GM18507 (cell line): ENCODE measurements around the gene SLC48A1.

Experiments used
- DNase-seq: peaks from one replicate; pipeline ENCODE4 v3.0.0; 2011; ENCODE audit warnings: low read depth; ENCODE audit not compliant: insufficient read length; ENCODE audit errors: extremely low spot score
- FAIRE-seq: peaks from 2 replicates; lab custom pipeline; 2011; peaks lifted over from hg19 to GRCh38; lab: Jason Lieb, UNC

SLC48A1 gene

DNA sequence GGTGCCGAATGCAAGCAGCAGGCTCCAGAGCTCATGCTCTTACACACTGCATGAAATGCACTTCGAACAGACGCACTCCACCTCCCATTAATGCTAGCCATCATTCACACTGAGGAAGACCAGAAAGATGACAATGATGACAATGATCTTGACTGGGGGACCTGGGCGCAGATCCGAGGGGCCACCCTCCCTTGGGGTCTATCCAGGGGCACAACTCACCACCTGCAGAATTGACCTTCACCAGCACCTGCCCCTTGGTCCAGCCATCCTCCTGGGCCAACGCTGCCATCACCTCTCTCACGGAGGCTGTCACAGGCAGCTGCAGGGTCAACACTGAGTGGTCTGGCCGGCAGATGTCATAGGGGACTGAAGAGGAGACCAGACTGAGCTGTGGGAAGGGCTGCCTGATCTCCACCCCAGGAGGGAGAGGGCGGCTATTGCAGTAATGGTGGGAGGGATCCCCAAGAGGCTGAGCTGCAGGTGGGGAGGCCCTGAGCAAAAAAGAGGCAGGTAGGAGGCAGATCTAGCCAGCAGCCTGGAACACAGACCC lies 29.7 kb upstream of the SLC48A1 start:
- no peak for FAIRE-seq
- no peak for DNase-seq

DNA sequence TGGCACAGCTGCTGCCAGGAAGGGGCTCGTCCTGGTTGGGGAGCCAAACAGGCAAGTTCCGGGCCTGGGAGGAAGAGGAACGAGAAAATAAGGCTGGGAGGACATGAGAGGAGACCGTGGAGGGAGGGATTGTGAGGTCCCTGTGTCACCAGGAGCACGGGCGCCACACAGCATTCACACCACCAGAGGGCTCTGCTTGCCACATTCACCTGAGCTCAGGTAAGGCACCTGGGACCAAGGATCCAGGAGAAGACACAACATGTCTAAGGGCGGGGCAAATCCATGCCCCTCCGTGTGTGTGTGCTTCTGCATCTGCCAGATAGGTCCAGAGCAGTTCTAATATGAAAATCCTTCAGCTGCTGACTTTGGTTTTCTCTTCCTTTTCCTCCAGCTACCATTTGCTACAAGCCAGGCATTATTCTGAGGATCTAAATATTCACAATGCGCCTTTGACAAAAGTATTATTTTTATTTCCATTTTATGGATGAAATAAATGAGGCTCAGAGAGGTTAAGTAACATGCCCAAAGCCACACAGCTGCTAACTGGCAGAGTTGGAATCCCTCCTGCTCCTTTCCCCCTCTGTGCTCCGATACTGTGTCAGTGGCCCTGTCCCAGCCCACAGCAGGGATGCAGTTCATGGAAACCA lies 28.9 kb upstream of the SLC48A1 start:
- DNase-seq (no peak), FAIRE-seq (no peak)

DNA sequence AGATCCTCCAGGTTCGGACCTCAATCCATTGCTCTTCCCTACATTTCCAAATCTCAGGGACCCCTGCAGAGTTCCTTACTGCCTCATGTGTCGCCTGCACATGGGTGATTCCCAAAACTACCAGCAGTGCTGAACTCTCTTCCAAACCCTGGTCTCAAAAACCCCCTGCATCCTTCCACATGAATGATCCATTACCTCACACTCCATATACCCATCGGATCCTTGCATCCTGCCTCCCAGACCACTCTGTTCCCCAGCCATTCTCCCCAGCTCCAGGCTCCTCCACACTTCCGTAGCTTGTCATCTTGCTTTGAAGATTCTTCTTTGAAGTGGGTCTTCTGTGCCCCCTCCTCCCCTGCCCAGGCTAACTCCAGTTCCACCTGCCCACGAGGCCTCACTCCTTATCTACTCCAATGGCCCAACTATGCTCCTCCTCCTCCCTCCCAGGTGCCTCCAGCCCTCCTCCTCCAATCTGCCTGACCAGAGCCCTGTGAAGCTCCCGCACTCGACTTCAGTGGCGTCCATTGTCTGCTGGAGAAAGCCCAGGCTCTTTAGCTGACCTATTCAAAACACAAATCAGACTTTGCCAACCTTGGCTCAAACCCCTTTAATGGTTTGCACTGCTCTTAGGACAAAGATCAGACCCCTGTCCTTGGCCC lies 28.1 kb upstream of the SLC48A1 start:
- DNase-seq (no peak), FAIRE-seq (no peak)

DNA sequence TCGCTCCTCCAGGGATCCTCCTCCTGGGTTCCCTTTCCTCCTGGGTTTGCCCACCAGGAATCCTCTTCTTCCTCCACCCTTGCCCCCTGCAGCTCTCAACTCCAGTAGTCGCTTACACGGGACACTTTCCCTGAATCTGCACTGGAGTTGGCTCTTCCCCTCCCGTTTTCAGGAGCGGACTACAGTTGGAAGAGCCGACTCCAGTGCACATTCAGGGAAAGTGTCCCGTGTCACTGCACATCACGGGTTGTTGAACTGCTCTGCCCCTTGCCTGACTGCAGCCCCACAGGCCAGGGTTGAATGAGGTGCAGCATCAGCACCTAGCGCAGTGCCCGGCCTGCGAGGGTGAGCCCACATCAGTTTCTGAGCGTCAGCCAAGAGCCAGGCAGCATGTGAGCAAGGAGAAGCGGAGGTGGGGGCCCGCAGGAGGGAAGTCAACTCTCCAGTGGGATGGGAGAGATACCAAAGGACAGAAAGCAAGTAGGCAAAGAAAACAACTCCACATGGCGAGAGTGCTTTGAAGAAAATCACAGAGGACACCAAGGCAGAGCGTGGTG lies 27.5 kb upstream of the SLC48A1 start:
- FAIRE-seq (no peak), DNase-seq (no peak)

DNA sequence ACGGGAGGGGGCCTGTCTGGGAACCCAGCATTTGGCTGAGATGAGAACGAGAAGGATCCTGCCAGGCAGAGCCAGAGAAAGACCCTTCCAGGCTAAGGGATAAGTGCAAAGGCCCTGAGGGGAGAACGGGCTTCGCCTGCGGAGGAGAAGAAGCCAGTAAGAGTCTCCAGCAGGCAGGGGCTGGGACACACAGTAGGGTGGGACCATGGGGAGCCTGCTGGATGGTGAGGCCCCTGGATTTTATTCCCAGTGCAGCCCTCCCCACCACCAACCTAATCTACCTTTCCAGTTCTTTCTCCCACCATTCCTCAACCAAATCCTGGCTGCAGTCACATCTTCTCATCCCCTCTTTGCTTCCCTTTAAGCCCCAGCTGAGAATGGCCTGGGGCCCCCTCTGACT lies 27.0 kb upstream of the SLC48A1 start:
- DNase-seq (no peak), FAIRE-seq (no peak)

DNA sequence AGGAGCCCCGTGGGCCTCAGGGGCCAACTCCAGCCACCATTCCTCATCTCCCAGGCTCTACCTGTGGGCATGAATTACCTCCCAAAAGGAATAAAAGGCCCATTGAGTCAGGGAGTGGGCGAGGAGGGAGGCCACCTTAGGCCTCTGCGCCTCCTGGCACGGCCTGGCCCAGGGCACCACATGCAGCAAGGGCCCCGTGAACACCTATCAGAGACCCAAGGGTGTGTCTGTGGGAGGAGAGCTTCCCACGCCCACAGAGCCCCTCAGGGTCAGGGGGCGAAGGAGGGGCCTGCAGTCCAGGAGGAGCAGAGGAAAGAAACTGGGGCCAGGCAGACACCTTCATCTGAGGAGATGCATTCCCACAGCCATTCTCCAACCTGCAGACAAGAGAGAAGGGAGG lies 26.5 kb upstream of the SLC48A1 start:
- no peak for FAIRE-seq
- no peak for DNase-seq

DNA sequence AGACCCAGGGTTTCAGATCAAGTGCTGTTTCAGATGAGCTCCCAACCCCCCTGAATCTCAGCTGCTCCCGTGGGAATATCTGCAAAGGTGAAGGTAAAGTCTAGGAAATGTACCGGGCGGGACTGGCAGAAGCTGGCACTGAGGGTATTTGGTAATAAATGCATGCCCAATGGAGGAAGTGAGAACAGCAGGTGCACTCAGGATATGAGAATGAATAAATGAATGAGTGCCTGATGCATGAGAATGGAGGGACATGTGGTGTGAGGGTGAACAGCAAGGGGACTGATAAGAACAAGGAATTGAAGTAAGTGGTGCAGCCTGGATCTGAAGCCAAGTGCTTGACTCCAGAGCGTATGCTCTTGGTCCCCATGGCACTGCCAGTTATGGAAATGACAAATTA lies 25.9 kb upstream of the SLC48A1 start:
- FAIRE-seq (no peak), DNase-seq (no peak)

DNA sequence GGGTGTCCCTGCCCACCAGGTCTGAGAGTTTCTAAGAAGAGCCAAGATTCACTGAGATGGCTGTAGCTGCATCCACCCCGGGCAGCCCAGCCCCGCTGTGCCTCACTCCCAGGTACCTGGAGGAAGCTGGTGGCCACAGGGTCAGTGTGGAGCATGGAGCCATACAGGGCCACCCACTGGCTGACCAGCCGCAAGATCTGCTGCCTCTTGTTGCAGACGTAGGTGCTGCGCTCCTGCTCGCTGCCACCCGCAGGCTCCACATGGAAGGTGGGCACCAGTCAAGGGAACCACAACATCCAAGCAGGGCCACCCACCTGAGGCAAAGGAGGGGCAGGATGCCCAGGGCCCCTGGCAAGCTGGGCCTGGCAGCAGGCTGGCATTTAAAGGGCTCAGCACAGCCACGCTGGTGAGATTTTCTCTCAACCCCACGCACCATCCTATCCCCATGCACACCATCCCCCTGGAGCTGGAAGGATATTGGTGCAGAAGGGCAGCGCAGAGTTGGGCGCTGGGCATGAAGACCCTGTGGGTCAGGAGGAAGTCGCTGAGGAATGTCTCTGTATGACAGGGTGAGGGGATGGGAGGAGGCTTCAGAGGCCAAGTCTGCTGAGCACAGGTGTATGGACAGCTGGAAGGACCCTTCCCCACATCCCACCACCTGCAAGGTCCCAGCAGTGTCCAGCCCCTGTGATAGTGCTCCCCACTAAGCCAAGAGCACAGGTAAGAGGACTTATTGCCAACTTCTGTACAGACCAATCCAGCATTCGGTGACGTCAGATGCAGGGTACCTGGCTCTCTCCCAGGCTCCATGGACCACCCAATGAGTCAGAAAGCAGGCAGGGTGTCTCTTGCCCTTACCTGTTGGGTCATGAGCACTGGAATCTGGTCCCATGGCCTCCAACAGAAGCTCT lies 25.2 kb upstream of the SLC48A1 start:
- FAIRE-seq (no peak), DNase-seq (no peak)

DNA sequence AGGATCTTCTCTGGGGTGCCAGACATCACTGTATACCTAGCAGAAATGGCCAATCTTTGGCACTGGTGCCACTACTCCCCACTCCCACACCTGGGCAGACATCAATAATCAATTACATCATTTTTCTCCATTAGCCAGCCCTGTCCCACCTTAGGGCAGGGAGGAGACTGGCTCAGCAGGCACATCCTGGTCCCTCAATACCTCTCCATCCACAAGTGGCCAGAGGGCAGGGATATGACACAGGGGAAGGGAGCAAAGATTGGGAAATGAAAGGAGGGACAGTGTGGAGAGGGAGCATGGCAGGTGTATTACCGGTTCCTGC lies 24.6 kb upstream of the SLC48A1 start:
- no peak for DNase-seq
- FAIRE-seq, result no peak

DNA sequence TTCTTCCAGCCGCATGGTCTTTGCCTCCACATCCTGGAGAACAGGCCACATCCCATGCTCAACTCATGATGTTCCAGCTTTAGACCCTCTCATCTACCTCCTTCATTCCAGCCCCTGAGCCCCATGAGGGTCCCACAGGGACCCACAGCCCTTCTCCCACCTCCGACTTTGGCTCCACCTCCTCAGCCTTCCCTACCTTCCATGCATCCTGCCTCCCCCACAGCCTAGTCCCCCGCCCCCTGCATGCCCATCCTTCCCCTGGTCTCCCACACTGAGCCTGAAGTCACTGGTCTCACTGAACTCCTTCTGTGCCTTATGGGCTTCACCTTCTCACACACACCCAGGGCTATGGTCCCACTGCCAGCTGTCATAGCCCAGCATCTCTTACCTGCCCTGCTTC lies 24.1 kb upstream of the SLC48A1 start:
- DNase-seq, result no peak
- FAIRE-seq, result no peak

DNA sequence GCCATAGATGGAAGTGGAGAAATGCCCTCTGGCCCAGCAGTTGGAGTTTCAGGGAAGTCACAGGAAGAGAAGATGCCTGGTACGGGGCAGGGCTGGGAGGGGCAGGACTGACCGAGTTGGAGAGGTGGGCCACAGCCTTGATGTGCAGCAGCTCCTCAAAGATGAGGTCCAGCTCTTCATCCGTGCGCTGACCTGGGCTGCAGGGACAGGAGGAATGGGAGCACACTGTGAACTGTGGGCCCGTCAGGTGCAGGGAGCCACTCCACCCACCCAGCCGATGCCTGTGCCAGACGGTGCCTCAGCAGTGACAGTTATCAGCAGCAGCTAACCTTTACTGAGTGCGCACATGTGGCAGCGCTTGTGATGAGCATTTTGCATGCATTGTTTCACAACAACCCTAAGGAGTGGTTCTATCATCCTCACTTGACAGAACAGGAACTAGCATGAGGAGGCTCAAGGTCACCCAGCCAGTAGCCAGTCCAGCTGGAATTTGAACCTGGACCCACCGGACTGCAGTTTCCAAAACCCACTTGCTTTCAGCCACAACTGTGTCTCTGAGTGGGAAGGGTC lies 22.7 kb upstream of the SLC48A1 start:
- no peak for DNase-seq
- FAIRE-seq, result no peak

DNA sequence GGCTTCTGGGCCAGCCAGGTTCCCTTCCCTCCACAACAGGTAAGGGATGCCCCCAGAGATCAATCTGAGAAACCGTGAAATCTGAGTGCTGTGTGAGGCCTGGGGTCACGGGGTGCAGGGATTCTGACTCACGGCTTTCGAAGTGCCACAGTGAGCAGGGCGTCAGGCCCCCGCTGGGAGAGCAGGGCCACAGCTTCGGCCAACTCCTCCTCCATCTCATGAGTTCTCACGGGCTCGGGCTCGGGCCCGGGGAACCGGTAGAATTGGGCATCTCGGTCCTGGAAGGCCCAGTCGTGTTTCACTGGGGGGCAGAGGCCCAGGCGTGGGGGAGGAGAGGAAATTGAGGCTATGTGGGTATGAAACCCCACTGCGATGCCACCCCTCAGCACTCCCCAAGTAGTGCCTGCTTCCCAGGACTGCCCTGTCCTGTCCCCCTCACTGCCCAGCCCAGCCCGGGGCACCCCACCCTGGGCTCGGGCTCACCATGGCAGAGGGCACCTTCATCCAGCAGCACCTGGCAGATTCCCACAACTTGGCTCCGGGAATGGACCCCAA lies 22.0 kb upstream of the SLC48A1 start:
- DNase-seq, result no peak
- no peak for FAIRE-seq

DNA sequence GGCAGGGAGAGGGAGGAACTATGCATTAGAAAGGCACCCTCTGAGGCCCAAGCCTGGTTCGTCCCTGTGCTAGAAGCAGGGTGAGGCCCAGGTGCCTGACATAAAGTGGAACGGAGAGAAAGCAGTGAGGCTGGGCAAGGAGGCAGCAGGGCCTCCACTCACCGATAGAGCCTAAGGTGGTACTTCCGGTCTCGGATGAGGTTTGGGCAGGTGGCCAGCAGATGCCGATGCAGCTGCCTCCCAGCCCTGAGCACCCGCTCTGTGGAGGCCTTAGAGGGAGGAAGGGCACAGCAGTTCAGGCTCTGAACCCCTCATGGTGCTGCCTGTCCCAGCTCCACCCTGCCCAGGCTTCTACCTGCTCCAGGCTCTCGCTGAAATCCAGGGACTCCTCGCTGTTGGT lies 21.5 kb upstream of the SLC48A1 start:
- no peak for DNase-seq

DNA sequence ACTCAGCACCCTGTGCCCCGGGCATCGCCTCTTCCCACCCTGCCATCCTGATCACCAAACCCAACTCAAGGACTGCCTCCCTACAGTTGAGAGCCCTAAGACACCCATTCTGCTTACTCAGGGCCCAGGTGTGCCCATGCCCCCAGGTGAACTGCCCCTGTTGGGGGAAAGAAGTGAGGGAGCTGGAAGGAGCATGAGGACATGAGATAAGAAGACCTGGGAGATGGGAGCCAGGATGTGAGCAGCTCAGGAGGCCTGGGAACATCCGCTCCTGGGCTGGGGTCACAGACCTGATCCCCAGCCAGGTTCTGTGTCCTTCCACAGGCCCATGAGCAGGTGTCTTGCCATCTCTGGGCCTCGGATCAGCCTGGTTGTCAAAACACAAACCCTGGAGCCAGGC lies 20.9 kb upstream of the SLC48A1 start:
- DNase-seq, result no peak
- no peak for FAIRE-seq

More for the DNA sequence above, 21.5 kb upstream of the SLC48A1 start:
- no peak for FAIRE-seq

DNA sequence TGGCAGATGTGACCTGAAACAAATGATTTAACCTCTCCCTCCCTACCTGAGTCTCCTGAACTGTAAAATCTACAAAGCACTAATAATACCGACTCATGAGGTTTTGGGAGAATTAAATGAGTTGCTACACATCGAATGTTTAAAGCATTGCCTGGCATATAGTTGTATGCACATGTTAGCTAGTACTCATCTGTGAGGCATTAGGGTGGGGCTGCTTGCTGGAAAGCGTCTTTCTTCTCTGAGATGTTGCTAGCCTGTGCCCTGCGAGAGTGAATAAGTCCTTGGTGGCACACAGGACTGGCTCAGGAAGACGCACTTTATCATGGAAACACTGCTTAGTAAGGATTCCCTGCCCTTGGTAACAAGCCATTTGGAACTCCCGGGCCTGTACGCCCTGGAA lies 20.5 kb upstream of the SLC48A1 start:
- no peak for FAIRE-seq

DNA sequence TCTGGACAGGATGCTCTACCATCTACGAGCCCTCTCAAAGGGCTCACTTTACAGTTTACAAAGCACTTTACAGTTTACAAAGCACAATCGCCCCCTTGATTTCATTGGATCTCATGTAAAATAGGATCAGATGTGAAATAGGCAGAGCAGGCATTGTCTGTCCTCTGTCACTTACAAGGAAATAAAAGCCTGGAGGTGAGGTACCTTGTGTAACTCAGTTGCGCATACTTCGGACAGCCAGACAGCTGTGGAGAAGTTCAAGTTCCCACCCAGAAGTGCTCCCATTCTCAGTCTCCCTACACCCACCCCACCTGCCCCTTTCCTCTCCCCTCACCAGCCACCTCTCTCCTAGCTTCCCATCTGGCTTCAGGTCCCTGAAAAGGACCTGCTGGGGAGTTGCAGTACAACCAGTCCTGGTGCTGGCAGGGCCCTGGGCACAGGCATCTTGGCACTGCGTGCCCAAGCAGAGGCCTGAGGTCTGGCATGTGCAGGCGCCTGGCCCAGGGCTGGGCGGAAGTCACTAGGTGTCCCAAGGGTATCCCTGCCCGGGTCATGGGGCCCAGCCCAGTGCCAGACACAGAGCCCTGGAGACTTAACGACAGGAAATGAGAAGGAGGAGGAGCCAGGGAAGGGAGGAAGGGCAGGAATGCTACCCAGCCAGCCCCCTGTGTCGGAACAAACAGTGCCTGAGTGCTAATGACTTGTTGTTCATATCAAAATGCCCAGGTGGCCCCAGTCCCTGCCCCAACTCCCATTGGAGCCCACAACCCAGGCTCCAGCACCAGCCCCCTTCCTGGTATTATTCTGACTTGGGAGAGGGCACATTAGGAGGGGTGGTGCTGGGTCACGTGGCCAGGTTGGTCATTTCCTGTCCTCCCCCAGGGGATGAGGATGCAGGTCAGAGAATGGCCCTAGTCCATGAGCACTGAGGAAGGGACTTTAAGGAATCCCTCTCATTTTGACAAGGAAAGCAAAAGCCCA lies 19.7 kb upstream of the SLC48A1 start:
- peak; percentile 48 for FAIRE-seq
- no peak for DNase-seq

More for the DNA sequence above, 20.5 kb upstream of the SLC48A1 start:
- no peak for DNase-seq

DNA sequence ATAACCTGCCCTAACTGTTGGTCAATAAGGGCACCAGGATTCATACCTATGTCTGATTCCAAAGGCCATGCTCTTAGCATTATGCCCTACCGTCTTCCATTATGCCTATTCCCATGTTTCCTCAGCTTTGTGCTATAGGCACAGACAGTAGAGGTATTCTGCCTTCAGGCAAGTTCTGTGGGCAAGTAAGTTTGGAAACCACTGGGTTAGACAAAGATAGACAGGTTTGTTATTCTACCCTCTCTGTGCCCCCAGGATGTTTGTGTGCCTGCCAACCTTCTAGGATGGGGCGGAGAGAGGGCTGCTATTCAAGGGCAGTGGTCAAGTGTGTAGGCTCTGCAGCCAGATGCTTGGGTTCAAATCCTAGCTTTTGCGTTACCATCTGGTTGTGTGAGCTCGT lies 18.9 kb upstream of the SLC48A1 start:
- FAIRE-seq, result no peak
- DNase-seq, result no peak

DNA sequence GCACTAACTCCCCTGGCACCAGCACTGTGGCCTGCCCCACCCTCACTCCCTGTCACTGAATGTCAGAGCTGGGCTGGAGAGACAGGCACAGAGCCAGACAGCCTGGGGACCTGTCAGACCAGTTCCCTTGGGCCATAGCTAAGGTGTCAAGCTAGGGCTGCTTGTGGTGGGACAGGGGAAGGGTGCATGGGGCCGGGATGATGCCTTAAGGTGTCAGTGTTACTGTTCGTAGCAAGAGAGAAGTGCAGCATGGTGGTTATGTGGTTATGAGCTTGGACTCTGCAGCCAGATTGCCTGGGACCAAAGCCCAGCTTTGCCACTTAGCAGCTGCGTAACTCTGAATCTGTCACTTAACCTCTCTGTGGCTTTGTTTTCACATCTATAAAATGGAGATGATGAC lies 18.2 kb upstream of the SLC48A1 start:
- DNase-seq (no peak), FAIRE-seq (no peak)
